ENCODE measurements around the gene HDAC2.

GRCh38 chr6:113979937-113980336, 9.0 kb upstream of the HDAC2 start:
- TF ChIP-seq CTCF (IDR thresholded peaks at IDR 0.05) (no peak), EZH2 (IDR thresholded peaks at IDR 0.05; ENCODE audit: borderline replicate concordance, insufficient read depth, low read depth, low read length, poor library complexity, severe bottlenecking) (no peak)
